OCI-LY1 (cell line): ENCODE results near the gene YPEL4.

Experiments
- EZH2 ChIP-seq: fragments of 200-600 bp; sonication (generic), shearing (Covaris generic); IDR thresholded peaks from 2 replicates; pipeline ENCODE4 v1.8.0; 2017; ENCODE audit warnings: borderline replicate concordance, mixed run types, mild to moderate bottlenecking, antibody characterized with exemption, low read length, moderate library complexity, mixed read lengths
- TF ChIP-seq, protein P1 (sequence below): fragments of 200-600 bp; sonication (generic), shearing (Covaris generic); IDR thresholded peaks from 2 replicates; pipeline ENCODE4 v1.5.1; 2017; ENCODE audit warnings: mild to moderate bottlenecking, antibody characterized with exemption, low read length, moderate library complexity, mixed read lengths

DNA sequence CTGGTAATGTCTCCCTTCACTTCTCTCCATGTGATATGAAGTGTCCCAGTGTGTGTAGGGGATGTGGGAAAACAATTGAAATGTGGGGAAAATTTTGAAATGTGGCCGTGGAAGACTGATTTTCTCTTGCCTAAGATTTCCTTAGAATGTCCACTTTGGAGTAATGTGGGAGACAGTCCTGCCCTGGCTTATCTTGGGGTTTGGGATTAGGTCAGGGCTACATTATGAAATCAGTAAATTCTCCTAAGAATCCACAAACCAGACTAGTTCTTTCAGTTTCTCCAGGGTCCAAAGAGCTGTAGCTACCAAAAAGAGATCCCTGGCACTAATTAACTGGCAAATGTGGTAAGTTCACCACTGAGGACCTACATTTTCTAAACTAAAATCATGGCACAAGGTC, 22.8 kb downstream of the YPEL4 start:
- TF ChIP-seq, protein P1, sequence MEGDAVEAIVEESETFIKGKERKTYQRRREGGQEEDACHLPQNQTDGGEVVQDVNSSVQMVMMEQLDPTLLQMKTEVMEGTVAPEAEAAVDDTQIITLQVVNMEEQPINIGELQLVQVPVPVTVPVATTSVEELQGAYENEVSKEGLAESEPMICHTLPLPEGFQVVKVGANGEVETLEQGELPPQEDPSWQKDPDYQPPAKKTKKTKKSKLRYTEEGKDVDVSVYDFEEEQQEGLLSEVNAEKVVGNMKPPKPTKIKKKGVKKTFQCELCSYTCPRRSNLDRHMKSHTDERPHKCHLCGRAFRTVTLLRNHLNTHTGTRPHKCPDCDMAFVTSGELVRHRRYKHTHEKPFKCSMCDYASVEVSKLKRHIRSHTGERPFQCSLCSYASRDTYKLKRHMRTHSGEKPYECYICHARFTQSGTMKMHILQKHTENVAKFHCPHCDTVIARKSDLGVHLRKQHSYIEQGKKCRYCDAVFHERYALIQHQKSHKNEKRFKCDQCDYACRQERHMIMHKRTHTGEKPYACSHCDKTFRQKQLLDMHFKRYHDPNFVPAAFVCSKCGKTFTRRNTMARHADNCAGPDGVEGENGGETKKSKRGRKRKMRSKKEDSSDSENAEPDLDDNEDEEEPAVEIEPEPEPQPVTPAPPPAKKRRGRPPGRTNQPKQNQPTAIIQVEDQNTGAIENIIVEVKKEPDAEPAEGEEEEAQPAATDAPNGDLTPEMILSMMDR: no peak
- no peak for TF ChIP-seq EZH2
